Measurements from ENCODE around the gene SYNE2.

- TF ChIP-seq, protein P1, sequence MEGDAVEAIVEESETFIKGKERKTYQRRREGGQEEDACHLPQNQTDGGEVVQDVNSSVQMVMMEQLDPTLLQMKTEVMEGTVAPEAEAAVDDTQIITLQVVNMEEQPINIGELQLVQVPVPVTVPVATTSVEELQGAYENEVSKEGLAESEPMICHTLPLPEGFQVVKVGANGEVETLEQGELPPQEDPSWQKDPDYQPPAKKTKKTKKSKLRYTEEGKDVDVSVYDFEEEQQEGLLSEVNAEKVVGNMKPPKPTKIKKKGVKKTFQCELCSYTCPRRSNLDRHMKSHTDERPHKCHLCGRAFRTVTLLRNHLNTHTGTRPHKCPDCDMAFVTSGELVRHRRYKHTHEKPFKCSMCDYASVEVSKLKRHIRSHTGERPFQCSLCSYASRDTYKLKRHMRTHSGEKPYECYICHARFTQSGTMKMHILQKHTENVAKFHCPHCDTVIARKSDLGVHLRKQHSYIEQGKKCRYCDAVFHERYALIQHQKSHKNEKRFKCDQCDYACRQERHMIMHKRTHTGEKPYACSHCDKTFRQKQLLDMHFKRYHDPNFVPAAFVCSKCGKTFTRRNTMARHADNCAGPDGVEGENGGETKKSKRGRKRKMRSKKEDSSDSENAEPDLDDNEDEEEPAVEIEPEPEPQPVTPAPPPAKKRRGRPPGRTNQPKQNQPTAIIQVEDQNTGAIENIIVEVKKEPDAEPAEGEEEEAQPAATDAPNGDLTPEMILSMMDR (IDR thresholded peaks at IDR 0.05; ENCODE audit: low read depth, low read length), result no peak
- no peak for TF ChIP-seq POLR2A (IDR thresholded peaks at IDR 0.05; ENCODE audit: extremely low read depth, insufficient read length)
- no peak for TF ChIP-seq MYC (IDR thresholded peaks at IDR 0.05; ENCODE audit: low read depth, low read length)
Measured at GRCh38 chr14:64191756-64192155, 339.0 kb downstream of the SYNE2 start.

Measured in NB4 (cell line).